ENCODE measurements around the gene MESP1. TPM values are rescaled to one million over a fixed set of nuclear protein-coding genes. Genes with fewer than 3 reads are reported as not detected.

Gene MESP1
- total RNA-seq, 1 donor: under 0.01 TPM

GRCh38 chr15:89753855-89754254 is 2.8 kb upstream of the MESP1 start:
- no peak overlapping the region for H3K4me3 ChIP-seq (ENCODE audit: low read depth, low read length)
- DNase-seq (ENCODE audit: low read depth): no peak
- no peak for TF ChIP-seq CTCF (IDR thresholded peaks at IDR 0.05; ENCODE audit: insufficient read depth, low read depth, low read length)

GRCh38 chr15:89751748-89752147 is 699 bp upstream of the MESP1 start:
- TF ChIP-seq CTCF (IDR thresholded peaks at IDR 0.05; ENCODE audit: insufficient read depth, low read depth, low read length): no peak
- H3K4me3 ChIP-seq (ENCODE audit: low read depth, low read length): no peak overlapping the region
- no peak for DNase-seq (ENCODE audit: low read depth)

GRCh38 chr15:89749951-89750559 is 994 bp downstream of the MESP1 start:
- peak overlapping the region; percentile 41 for H3K4me3 ChIP-seq (ENCODE audit: low read depth, low read length)
- no peak for TF ChIP-seq CTCF (IDR thresholded peaks at IDR 0.05; ENCODE audit: insufficient read depth, low read depth, low read length)
- DNase-seq (ENCODE audit: low read depth): no peak

GRCh38 chr15:89749526-89749925 is 1.5 kb downstream of the MESP1 start:
- H3K4me3 ChIP-seq (ENCODE audit: low read depth, low read length): no peak overlapping the region
- no peak for DNase-seq (ENCODE audit: low read depth)
- TF ChIP-seq CTCF (IDR thresholded peaks at IDR 0.05; ENCODE audit: insufficient read depth, low read depth, low read length): no peak

- H3K4me3 ChIP-seq (ENCODE audit: low read depth, low read length): no peak overlapping the region
- TF ChIP-seq CTCF (IDR thresholded peaks at IDR 0.05; ENCODE audit: insufficient read depth, low read depth, low read length): no peak
- no peak for DNase-seq (ENCODE audit: low read depth)
These were observed 2.0 kb downstream of the MESP1 start for GRCh38 chr15:89749054-89749453.

GRCh38 chr15:89747708-89748682 is 3.1 kb downstream of the MESP1 start:
- TF ChIP-seq CTCF (IDR thresholded peaks at IDR 0.05; ENCODE audit: insufficient read depth, low read depth, low read length): no peak
- DNase-seq (ENCODE audit: low read depth): no peak
- H3K4me3 ChIP-seq (ENCODE audit: low read depth, low read length): no peak overlapping the region
